IPS-18a (cell line): Measurements from ENCODE around the gene C10orf120.

ENCODE experiments used
- H3K27ac ChIP-seq: one replicate; pipeline ENCODE4 v1.5.1; 2013; ENCODE audit warnings: low read length
- H3K27me3 ChIP-seq: one replicate; pipeline ENCODE4 v1.6.1; 2013; ENCODE audit warnings: mild to moderate bottlenecking, low read length; ENCODE audit not compliant: control insufficient read depth, insufficient read depth
- H3K36me3 ChIP-seq: one replicate; pipeline ENCODE4 v1.6.1; 2013; ENCODE audit warnings: low read depth, low read length; ENCODE audit not compliant: control insufficient read depth
- H3K4me1 ChIP-seq: one replicate; pipeline ENCODE4 v1.6.1; 2013; ENCODE audit warnings: low read depth, low read length; ENCODE audit not compliant: control insufficient read depth
- H3K4me3 ChIP-seq: one replicate; pipeline ENCODE4 v1.5.1; 2013; ENCODE audit warnings: low read length
- H3K9ac ChIP-seq: one replicate; pipeline ENCODE4 v1.6.1; 2013; ENCODE audit warnings: mild to moderate bottlenecking, low read length, moderate library complexity
- H3K9me3 ChIP-seq: one replicate; pipeline ENCODE4 v1.6.1; 2013; ENCODE audit warnings: low read depth, low read length; ENCODE audit not compliant: control insufficient read depth

Gene C10orf120

DNA sequence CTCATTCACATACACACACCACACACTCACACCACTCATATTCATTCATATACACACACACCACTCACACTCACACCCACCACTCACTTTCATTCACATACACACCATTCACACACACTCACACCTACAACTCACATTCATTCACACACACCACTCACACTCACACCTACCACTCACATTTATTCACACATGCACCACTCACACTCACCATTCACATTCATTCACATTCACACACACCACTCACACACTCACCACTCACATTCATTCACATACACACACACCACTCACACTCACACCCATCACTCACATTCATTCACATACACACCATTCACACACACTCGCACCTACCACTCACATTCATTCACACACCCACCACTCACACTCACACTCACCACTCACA lies 25.4 kb upstream of the C10orf120 start:
- no peak overlapping the region for H3K9ac ChIP-seq
- H3K4me3 ChIP-seq: no peak overlapping the region
- no peak overlapping the region for H3K27ac ChIP-seq
- H3K36me3 ChIP-seq: no peaks in the 10 kb centered on the region
- H3K27me3 ChIP-seq: no peaks in the 10 kb centered on the region
- H3K9me3 ChIP-seq: no peaks in the 10 kb centered on the region
- H3K4me1 ChIP-seq: no peaks in the 10 kb centered on the region

DNA sequence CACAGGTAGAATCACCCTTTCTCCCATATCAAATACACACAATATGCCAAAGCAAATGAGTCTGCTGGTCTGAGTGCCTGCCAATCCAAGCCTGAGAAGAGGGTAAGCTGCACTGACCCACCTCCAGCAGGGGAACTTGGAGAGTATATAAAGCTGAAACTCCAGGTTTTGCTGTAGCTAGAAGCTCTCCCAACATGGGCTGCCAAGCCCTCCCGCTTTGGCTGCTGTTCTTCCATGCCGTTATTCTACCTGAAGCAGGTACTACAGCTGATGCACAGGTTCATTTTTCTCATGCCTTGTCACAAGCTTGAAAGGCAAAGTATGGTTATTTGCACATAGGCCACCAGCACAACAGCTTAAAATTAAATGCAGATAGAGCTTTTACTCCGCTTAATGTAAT lies 21.5 kb upstream of the C10orf120 start:
- Histone ChIP-seq H3K9ac (no peak overlapping the region), H3K4me3 (no peak overlapping the region), H3K4me1 (no peaks in the 10 kb centered on the region), H3K36me3 (no peaks in the 10 kb centered on the region), H3K9me3 (no peaks in the 10 kb centered on the region), H3K27ac (no peak overlapping the region), H3K27me3 (no peaks in the 10 kb centered on the region)

DNA sequence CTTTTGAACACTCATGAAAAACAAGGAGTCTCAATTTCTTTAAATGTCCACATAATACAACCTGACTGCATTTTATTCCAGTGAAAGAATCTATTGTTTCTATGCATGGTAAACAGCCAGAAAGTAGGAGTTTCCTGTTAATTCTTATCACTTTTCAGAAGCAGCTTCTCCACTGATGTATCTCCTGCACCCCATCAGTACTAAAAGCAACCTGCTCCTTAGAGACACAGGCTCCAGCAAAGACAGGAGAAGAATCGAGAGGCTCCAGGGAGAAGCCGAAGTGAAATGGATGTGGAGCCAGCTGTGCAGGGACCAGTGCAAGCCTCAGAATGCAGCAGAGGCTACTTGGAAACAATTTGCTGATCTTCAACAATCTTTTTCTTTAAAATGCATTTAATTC lies 16.4 kb upstream of the C10orf120 start:
- Histone ChIP-seq H3K9ac (no peak overlapping the region), H3K9me3 (no peaks in the 10 kb centered on the region), H3K36me3 (no peaks in the 10 kb centered on the region), H3K4me1 (no peaks in the 10 kb centered on the region), H3K27me3 (no peaks in the 10 kb centered on the region), H3K27ac (no peak overlapping the region), H3K4me3 (no peak overlapping the region)

DNA sequence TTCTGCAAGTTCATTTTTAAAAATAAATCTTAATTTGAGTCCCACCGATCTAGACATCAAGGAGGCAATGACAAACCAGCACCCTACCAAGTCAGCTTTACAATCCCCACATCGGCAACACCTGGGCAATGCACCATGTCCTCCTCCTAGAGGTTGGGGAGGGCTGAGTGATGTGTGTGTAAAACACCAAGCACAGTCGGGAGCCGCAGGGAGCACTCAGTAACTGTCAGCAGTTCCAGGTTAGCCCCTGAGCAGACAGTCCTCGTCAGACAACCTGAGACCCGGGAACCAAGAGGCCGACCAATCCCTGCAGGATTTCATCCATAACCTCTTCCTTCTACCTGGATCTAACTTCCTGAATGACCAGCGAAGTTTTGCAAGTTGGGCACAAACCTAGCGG lies 15.9 kb upstream of the C10orf120 start:
- no peak overlapping the region for H3K9ac ChIP-seq
- no peak overlapping the region for H3K4me3 ChIP-seq
- H3K4me1 ChIP-seq: no peaks in the 10 kb centered on the region
- H3K27ac ChIP-seq: no peak overlapping the region
- H3K9me3 ChIP-seq: no peaks in the 10 kb centered on the region
- H3K27me3 ChIP-seq: no peaks in the 10 kb centered on the region
- no peaks in the 10 kb centered on the region for H3K36me3 ChIP-seq

DNA sequence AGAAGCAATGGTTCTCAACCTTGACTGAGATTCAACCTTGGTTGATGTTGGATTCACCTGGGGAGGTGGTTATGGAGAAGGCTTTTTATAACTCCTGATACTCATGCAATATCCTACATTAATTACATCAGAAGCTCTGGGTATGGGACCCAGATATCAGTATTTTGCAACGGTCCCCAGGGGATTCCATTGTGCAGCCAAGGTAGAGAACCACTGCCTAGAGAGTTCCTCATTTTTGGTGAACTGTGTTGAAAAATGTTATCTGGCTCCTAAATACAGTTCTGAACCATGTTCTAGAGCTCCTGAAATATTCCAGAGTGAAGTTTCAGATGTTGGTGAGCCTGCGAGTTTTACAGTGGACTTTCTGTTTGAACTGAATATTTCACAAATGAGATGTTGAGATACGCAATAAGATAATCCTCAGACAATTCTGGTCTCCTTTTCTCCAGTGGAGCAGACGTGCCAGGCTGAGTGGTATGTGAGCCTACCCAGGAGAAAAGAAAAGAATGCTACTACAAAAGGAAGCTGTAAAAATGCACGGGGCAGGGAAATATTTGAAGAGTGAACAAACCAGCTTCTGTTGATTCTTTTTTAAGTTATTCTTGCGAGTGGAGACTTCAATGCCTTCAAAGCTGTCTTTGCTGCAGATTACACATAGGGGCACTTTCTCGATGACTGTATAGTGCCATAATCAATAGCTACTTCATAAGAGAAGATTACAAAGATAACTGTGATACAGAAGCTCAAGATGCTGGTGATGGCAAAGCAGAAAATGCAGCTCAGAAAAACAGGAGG lies 13.6 kb upstream of the C10orf120 start:
- Histone ChIP-seq H3K27ac (no peak overlapping the region), H3K9me3 (no peaks in the 10 kb centered on the region), H3K4me3 (no peak overlapping the region), H3K27me3 (no peaks in the 10 kb centered on the region), H3K4me1 (peaks cover 6% of the 10 kb centered on the region), H3K36me3 (no peaks in the 10 kb centered on the region), H3K9ac (no peak overlapping the region)

DNA sequence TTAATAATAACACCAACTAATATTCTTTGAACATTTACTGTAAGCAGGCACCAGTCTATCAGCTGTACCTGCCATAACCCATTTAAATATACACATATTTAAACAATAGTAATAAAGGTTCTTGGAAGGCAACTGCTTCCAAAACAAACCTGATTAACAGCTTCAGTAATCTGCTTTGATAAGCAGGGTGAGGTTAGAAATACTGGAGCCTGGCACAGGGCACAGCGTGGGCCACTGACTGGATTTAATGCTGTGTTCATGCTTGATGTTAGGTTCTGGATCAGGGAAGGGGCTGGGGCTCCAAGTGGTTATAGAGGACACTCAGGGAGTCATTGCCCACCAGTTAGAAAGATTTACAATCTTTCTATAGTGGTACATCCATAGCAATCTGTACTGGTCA lies 10.9 kb upstream of the C10orf120 start:
- no peaks in the 10 kb centered on the region for H3K9me3 ChIP-seq
- H3K36me3 ChIP-seq: no peaks in the 10 kb centered on the region
- H3K27me3 ChIP-seq: no peaks in the 10 kb centered on the region
- no peak overlapping the region for H3K4me3 ChIP-seq
- H3K27ac ChIP-seq: no peak overlapping the region
- H3K4me1 ChIP-seq: peaks cover 6% of the 10 kb centered on the region
- H3K9ac ChIP-seq: no peak overlapping the region

DNA sequence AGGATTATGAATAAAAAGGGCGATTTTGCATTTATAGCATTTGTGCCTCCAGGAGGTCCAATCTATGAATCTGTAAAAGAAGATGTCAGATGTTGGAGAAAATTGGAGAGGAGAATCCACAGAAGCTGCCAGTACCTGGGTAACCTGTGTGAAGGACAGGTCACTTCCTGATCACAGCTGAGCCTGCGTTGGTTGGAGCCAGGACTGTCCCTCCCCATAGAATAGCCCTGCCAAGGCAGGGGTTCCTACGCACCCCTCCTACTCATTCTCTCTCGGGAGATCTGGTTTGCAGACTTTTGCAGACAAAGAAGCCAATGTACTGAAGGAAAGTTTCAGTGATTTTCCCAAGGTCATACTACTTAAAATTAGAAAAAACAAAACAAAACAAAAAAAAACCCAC lies 10.3 kb upstream of the C10orf120 start:
- H3K27me3 ChIP-seq: no peaks in the 10 kb centered on the region
- H3K4me3 ChIP-seq: no peak overlapping the region
- peaks cover 6% of the 10 kb centered on the region for H3K4me1 ChIP-seq
- H3K36me3 ChIP-seq: no peaks in the 10 kb centered on the region
- no peak overlapping the region for H3K9ac ChIP-seq
- H3K27ac ChIP-seq: no peak overlapping the region
- no peaks in the 10 kb centered on the region for H3K9me3 ChIP-seq

DNA sequence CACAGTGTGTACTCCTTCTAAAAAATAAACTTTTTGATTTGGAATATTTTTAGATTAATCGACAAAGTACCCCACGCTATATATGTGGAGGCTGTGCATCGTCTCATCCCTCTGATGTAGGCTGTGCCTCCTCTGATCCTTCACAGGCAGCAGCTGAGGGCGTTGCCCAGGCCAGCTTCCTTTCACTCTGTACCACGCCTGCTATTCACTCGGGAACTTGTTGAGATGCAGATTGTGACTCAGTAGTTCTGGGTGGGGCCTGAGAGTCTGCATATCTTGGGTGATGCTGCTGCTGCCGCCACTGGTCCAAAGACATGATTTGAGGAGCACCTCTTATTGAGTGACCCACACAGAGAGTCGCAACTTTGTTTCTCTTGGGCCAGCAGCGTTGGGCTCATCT lies 7.9 kb upstream of the C10orf120 start:
- Histone ChIP-seq H3K9me3 (no peaks in the 10 kb centered on the region), H3K36me3 (no peaks in the 10 kb centered on the region), H3K27me3 (no peaks in the 10 kb centered on the region), H3K4me1 (peaks cover 6% of the 10 kb centered on the region), H3K4me3 (no peak overlapping the region), H3K27ac (no peak overlapping the region), H3K9ac (no peak overlapping the region)

DNA sequence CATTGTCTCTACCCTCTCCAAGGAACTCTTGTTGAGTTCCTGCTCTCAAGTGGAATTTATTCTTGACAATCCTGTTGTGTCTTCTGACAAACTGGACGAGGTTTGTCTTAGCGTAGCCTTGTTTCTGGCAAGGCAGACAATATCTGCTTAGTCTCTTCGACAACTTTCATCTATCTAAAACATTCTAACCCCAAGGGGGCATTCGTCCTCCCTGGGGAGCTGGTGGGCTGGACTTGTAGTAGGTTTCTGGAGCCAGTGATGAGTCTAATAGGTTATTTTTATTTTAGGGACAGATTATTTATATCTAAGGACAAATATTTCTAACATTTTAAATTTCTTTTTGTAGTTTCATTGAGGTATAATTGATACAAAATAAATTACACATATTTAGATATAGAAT lies 7.3 kb upstream of the C10orf120 start:
- H3K27me3 ChIP-seq: no peaks in the 10 kb centered on the region
- no peak overlapping the region for H3K9ac ChIP-seq
- no peak overlapping the region for H3K4me3 ChIP-seq
- H3K4me1 ChIP-seq: peaks cover 6% of the 10 kb centered on the region
- no peaks in the 10 kb centered on the region for H3K36me3 ChIP-seq
- no peaks in the 10 kb centered on the region for H3K9me3 ChIP-seq
- no peak overlapping the region for H3K27ac ChIP-seq

DNA sequence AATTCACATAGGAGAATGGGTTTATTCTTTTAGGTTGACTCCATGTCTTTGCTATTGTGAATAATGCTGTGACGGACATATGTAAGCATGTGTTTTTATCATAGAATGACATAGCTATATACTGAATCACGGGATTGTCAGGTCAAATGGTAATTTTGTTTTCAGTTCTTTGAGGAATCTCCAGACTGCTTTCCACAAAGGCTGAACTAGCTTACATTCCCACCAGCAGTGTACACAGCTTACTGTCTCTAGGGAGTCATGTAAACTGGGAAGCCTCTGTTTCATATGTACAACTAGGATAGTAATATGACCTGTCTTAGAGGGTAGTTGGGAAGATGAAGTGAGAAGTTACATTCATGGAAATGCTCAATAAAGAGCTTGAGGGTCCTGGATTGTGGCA lies 6.8 kb upstream of the C10orf120 start:
- Histone ChIP-seq H3K9ac (no peak overlapping the region), H3K4me3 (no peak overlapping the region), H3K27me3 (no peaks in the 10 kb centered on the region), H3K4me1 (peaks cover 6% of the 10 kb centered on the region), H3K36me3 (no peaks in the 10 kb centered on the region), H3K27ac (no peak overlapping the region), H3K9me3 (no peaks in the 10 kb centered on the region)

DNA sequence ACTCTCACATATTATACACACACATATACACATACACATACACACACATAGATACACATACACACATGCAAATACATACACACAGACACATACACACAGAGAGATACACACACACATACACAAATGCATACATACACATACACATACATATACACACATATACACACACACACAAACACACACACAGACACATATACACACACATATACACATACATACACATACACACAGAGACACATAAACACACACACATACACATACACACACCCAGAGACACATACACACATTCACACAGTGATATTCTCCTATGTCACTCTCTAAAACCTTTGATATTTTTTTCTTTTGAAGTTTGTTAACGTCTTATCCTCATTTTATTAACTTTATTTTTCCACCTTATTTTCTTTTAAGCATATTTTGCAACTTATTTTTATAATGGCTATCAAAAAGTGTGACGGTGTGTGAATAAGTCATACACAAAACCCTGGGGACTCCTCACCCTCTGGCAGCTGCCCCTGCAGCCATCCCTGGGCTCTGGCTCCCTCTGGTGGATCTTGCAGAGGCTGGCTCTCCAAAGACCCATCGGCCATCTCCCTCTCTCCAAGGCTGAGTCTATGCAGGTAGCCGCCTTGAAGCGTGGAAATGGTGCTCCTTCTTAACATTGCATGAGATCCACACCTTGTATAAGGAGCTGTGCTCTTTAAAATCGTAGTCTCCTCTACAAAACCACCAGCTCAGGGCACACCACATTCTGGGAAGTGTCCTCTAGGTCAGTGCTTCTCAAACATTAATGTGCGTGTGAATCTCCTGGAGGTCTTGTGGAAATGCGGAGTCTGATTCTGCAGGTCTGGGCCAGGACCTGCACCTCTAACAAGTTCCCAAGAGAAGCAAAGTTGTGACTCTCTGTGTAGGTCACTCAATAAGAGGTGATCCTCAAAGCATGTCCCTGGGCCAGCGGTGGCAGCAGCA lies 4.1 kb upstream of the C10orf120 start:
- Histone ChIP-seq H3K9ac (no peak overlapping the region), H3K36me3 (no peaks in the 10 kb centered on the region), H3K27me3 (no peaks in the 10 kb centered on the region), H3K4me3 (no peak overlapping the region), H3K4me1 (no peaks in the 10 kb centered on the region), H3K27ac (no peak overlapping the region), H3K9me3 (no peaks in the 10 kb centered on the region)
